Stomach (tissue), 4 donors: Measurements from ENCODE around the gene SCN11A.

Experiments used
- EP300 ChIP-seq: sonication (generic); formaldehyde crosslinking; IDR thresholded peaks from one replicate; pipeline ENCODE4 v1.6.1; 2017; ENCODE audit warnings: antibody characterized with exemption
- POLR2A ChIP-seq, 4 donors: fragments of 450-650 bp; IDR thresholded peaks; one replicate each; pipeline ENCODE4 v1.6.1; 2016; ENCODE audit warnings: antibody characterized with exemption in 4 of 4, control low read depth in 2 of 4, mild to moderate bottlenecking in 1 of 4, moderate library complexity in 1 of 4
- TF ChIP-seq, protein P1 (sequence below), 7 experiments: fragments of 450-650 bp in 4 of 7; fragments of 200-600 bp in 3 of 7; sonication (generic) in 3 of 7; IDR thresholded peaks; one replicate each; pipeline ENCODE4 v1.5.1; 2016 to 2019; ENCODE audit warnings: antibody characterized with exemption in 7 of 7, control low read depth in 2 of 7, mild to moderate bottlenecking in 1 of 7

DNA sequence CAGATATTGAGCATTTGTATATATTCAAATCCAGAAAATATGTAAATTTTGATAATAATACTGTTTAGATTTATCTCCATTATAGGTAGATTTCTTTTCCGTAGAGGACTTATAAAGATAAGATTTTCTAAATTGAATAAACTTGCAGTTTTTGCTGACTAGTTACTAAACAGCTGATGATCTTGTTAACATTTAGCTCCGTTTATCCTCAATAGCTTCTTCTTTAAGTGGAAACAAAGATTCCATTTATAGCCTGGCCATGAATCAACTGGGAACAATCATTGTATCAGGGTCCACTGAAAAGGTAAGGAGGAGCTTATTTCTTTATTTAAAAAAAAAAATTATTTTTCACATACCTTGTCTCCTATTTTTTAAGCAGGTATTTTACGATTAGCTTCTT, 16.8 kb upstream of the SCN11A start:
- TF ChIP-seq, protein P1, sequence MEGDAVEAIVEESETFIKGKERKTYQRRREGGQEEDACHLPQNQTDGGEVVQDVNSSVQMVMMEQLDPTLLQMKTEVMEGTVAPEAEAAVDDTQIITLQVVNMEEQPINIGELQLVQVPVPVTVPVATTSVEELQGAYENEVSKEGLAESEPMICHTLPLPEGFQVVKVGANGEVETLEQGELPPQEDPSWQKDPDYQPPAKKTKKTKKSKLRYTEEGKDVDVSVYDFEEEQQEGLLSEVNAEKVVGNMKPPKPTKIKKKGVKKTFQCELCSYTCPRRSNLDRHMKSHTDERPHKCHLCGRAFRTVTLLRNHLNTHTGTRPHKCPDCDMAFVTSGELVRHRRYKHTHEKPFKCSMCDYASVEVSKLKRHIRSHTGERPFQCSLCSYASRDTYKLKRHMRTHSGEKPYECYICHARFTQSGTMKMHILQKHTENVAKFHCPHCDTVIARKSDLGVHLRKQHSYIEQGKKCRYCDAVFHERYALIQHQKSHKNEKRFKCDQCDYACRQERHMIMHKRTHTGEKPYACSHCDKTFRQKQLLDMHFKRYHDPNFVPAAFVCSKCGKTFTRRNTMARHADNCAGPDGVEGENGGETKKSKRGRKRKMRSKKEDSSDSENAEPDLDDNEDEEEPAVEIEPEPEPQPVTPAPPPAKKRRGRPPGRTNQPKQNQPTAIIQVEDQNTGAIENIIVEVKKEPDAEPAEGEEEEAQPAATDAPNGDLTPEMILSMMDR (IDR thresholded peaks at IDR 0.05), result no peak
- TF ChIP-seq EP300 (no peak), POLR2A (IDR thresholded peaks at IDR 0.05) (no peak)
